DND-41 (cell line): ENCODE measurements around the gene PGAP2.

Experiments used
- ATAC-seq: fragments of 200-7000 bp; cut with Tn5 transposase; 3 replicates; pipeline ENCODE4 v1.9.1; 2021; ENCODE audit warnings: low read depth; ENCODE audit not compliant: insufficient read depth
- DNase-seq: peaks from one replicate; pipeline ENCODE4 v3.0.0-alpha.2; 2020
- H2AFZ ChIP-seq: 2 replicates; pipeline ENCODE4 v1.6.0; 2012; ENCODE audit warnings: low read depth, low read length
- H3K27ac ChIP-seq: 2 replicates; pipeline ENCODE4 v1.5.1; 2012; ENCODE audit warnings: low read length, inconsistent platforms
- H3K27me3 ChIP-seq: fragments of 200-600 bp; sonication (generic); 2 replicates; pipeline ENCODE4 v1.6.0; 2012; ENCODE audit warnings: low read length, mild to moderate bottlenecking, inconsistent platforms; ENCODE audit not compliant: insufficient read depth, poor library complexity
- H3K36me3 ChIP-seq: 2 replicates; pipeline ENCODE4 v1.5.1; 2012; ENCODE audit warnings: low read length, inconsistent platforms; ENCODE audit not compliant: insufficient read depth
- H3K4me1 ChIP-seq: 2 replicates; pipeline ENCODE4 v1.5.1; 2012; ENCODE audit warnings: mild to moderate bottlenecking, low read length; ENCODE audit not compliant: insufficient read depth
- H3K4me2 ChIP-seq: 2 replicates; pipeline ENCODE4 v1.6.0; 2012; ENCODE audit warnings: mild to moderate bottlenecking, moderate library complexity, low read length, inconsistent platforms; ENCODE audit not compliant: insufficient read depth
- H3K4me3 ChIP-seq, 2 experiments: fragments of 200-600 bp in 1 of 2; shearing (Covaris generic) in 1 of 2; 2 replicates each; pipeline ENCODE4 v1.5.1; 2012 to 2016; ENCODE audit warnings: inconsistent platforms in 2 of 2, low read length in 2 of 2, mild to moderate bottlenecking in 2 of 2, low read depth in 1 of 2, moderate library complexity in 1 of 2
- H3K79me2 ChIP-seq: 2 replicates; pipeline ENCODE4 v1.6.0; 2012; ENCODE audit warnings: low read length, inconsistent platforms; ENCODE audit not compliant: insufficient read depth
- H3K9ac ChIP-seq: 2 replicates; pipeline ENCODE4 v1.6.0; 2012; ENCODE audit warnings: low read depth, mild to moderate bottlenecking, inconsistent platforms, low read length, moderate library complexity
- H3K9me3 ChIP-seq: 2 replicates; pipeline ENCODE4 v1.5.1; 2012; ENCODE audit warnings: low read length, moderate library complexity, mild to moderate bottlenecking, inconsistent platforms; ENCODE audit not compliant: insufficient read depth, severe bottlenecking
- H4K20me1 ChIP-seq: 2 replicates; pipeline ENCODE4 v1.6.0; 2012; ENCODE audit warnings: low read length; ENCODE audit not compliant: insufficient read depth
- EZH2 ChIP-seq: IDR thresholded peaks from 3 replicates; pipeline ENCODE4 v1.6.1; 2012; ENCODE audit warnings: borderline replicate concordance, low read depth, mild to moderate bottlenecking, moderate library complexity, low read length, inconsistent platforms; ENCODE audit not compliant: severe bottlenecking
- TF ChIP-seq, protein P1 (sequence below): IDR thresholded peaks from 2 replicates; pipeline ENCODE4 v1.5.1; 2012; ENCODE audit warnings: borderline replicate concordance, low read length, moderate library complexity, mild to moderate bottlenecking; ENCODE audit not compliant: poor library complexity, severe bottlenecking; ENCODE audit errors: extremely low read depth

Gene PGAP2

DNA sequence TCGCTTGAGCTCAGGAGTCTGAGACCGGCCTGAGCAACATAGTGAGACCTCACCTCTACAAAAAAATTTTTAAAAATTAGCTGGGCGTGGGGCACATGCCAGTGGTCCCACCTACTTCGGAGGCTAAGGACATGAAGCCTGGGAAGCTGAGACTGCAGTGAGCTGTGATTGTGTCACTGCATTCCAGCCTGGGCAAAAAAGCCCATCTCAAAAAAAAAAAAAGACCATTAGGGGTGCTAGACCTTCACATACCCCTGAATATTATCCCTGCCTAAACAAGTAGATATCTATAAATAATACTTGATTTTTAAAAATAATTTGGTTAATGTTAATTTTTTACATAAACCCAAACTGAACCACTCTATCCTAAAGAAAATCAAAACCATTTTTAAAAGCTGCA is 35.2 kb upstream of the PGAP2 start:
- Histone ChIP-seq H3K27me3 (no peaks in the 10 kb centered on the region), H2AFZ (no peak overlapping the region), H3K36me3 (peaks cover 97% of the 10 kb centered on the region), H3K4me3 (no peak overlapping the region), H3K4me2 (no peak overlapping the region), H3K9me3 (no peaks in the 10 kb centered on the region), H3K27ac (no peak overlapping the region), H4K20me1 (no peaks in the 10 kb centered on the region; the same call in 1 of the 2 replicates), H3K4me1 (no peaks in the 10 kb centered on the region), H3K9ac (no peak overlapping the region), H3K79me2 (peaks cover 15% of the 10 kb centered on the region; the same call in 1 of the 2 replicates)
- TF ChIP-seq, protein P1, sequence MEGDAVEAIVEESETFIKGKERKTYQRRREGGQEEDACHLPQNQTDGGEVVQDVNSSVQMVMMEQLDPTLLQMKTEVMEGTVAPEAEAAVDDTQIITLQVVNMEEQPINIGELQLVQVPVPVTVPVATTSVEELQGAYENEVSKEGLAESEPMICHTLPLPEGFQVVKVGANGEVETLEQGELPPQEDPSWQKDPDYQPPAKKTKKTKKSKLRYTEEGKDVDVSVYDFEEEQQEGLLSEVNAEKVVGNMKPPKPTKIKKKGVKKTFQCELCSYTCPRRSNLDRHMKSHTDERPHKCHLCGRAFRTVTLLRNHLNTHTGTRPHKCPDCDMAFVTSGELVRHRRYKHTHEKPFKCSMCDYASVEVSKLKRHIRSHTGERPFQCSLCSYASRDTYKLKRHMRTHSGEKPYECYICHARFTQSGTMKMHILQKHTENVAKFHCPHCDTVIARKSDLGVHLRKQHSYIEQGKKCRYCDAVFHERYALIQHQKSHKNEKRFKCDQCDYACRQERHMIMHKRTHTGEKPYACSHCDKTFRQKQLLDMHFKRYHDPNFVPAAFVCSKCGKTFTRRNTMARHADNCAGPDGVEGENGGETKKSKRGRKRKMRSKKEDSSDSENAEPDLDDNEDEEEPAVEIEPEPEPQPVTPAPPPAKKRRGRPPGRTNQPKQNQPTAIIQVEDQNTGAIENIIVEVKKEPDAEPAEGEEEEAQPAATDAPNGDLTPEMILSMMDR, result no peak
- TF ChIP-seq EZH2, result no peak
- no peak for DNase-seq
- no peak for ATAC-seq

DNA sequence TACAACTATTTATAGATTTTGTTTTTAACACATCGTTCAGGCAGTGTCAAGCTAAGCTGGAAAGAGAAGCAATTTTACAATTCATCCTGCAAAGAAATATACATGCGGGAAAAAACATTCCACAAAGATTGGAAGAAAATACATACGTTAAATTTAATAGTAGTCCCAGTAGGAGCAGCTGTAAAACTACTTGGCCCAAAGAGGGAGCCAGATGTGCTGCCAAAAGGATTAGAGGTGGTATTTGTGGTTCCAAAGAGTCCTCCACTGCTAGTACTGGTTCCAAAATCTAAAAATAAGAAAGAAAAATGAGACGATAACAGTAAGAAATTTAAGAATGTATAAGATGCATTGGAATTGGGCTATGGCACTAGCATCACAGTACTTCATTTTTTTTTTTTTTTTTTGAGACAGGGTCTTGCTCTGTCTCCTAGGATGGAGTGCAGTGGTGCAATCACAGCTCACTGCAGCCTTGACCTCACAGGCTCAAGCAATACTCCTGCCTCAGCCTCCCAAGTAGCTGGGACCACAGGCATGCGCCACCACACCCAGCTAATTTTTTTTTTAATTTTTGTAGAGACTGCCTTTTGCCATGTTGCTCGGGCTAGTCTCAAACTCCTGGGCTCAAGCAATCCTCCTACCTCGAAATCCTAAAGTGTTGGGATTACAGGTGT is 32.5 kb upstream of the PGAP2 start:
- no peak for DNase-seq
- TF ChIP-seq EZH2, result no peak
- TF ChIP-seq, protein P1, result no peak

DNA sequence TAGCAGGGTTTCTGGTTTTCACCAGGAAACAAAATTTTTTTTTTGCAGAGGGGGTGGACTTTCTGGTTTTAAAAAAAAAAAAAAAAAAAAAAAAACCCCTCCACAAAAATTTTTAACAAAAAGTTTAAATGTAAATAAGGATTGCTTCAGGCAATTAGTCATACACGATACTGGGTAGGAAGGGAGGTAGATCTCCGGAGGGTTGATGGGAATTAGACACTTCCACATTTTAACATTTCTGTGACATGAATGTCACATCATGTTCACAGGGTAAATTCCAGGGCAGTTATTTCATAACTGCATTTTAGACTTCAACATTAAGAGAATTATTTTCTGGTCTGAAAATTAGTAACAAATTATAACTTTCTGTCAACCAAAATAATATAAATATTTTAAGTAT is 26.9 kb upstream of the PGAP2 start:
- no peaks in the 10 kb centered on the region for H3K27me3 ChIP-seq
- no peak overlapping the region for H3K27ac ChIP-seq
- H3K4me2 ChIP-seq, result no peak overlapping the region
- peaks cover 66% of the 10 kb centered on the region for H3K36me3 ChIP-seq
- H3K9ac ChIP-seq, result no peak overlapping the region
- no peak overlapping the region for H3K4me3 ChIP-seq
- DNase-seq (no peak), ATAC-seq (no peak)
- no peaks in the 10 kb centered on the region for H3K9me3 ChIP-seq
- H4K20me1 ChIP-seq, result peaks cover 37% of the 10 kb centered on the region; the same call in 1 of the 2 replicates
- peaks cover 69% of the 10 kb centered on the region for H3K79me2 ChIP-seq
- peaks cover 15% of the 10 kb centered on the region for H3K4me1 ChIP-seq
- TF ChIP-seq, protein P1, result no peak
- no peak for TF ChIP-seq EZH2
- no peak overlapping the region for H2AFZ ChIP-seq

More for the DNA sequence above, 32.5 kb upstream of the PGAP2 start:
- no peaks in the 10 kb centered on the region for H3K4me1 ChIP-seq
- no peak overlapping the region for H3K4me3 ChIP-seq
- no peak overlapping the region for H2AFZ ChIP-seq
- H3K27ac ChIP-seq, result no peak overlapping the region
- H3K27me3 ChIP-seq, result no peaks in the 10 kb centered on the region
- H3K79me2 ChIP-seq, result peaks cover 24% of the 10 kb centered on the region
- H3K36me3 ChIP-seq, result peaks cover 90% of the 10 kb centered on the region
- no peaks in the 10 kb centered on the region for H3K9me3 ChIP-seq
- H3K9ac ChIP-seq, result no peak overlapping the region
- no peak overlapping the region for H3K4me2 ChIP-seq
- peaks cover 5% of the 10 kb centered on the region; the same call in 1 of the 2 replicates for H4K20me1 ChIP-seq
- ATAC-seq, result no peak
